H1 (cell line): Measurements from ENCODE around the gene CTNNA3. TPM values are rescaled to one million over a fixed set of nuclear protein-coding genes. Genes with fewer than 3 reads are reported as not detected.

Source experiments
- EP300 ChIP-seq, 2 experiments: IDR thresholded peaks; 1 replicate in 1 of 2; 2 replicates in 1 of 2; pipeline ENCODE4 v1.6.1; 2011 to 2012; ENCODE audit warnings: low read depth in 2 of 2, low read length in 2 of 2, mild to moderate bottlenecking in 2 of 2, borderline replicate concordance in 1 of 2, inconsistent platforms in 1 of 2, moderate library complexity in 1 of 2
- PHF8 ChIP-seq: fragments of 200-600 bp; sonication (generic); conservative IDR thresholded peaks from 2 replicates; pipeline ENCODE4 v1.7.1; 2012; ENCODE audit warnings: low read depth, mild to moderate bottlenecking, inconsistent platforms, low read length, moderate library complexity
- SP1 ChIP-seq: IDR thresholded peaks from 2 replicates; pipeline ENCODE4 v1.6.1; 2011; ENCODE audit warnings: low read depth, low read length
- SUZ12 ChIP-seq: fragments of 200-600 bp; sonication (generic); IDR thresholded peaks from 2 replicates; pipeline ENCODE4 v1.6.1; 2012; ENCODE audit warnings: mild to moderate bottlenecking, inconsistent platforms, low read length, moderate library complexity, mixed read lengths
- polyA plus RNA-seq, 7 experiments: library from polyadenylated mRNA; depleted of rRNA in 3 of 7; stranded (reverse) in 5 of 7; unstranded in 2 of 7; fragments of >200 nt in 5 of 7; fragments of 200-250 nt in 2 of 7; gene quantifications; 1 replicate in 5 of 7; 2 replicates in 1 of 7; 4 replicates in 1 of 7; pipeline versions ENCODE4 v1.2.1 to v1.2.3, GENCODE V29; 2011 to 2013; ENCODE audit warnings: missing spikeins in 2 of 7, mixed read lengths in 2 of 7
- total RNA-seq: library from RNA; stranded (reverse); fragmentation: NEBNext Ultra II Directional; extraction: Animal tissue kit (Norgen Biotek cat#: 25700); gene quantifications from 2 replicates; pipeline ENCODE4 v1.2.1, GENCODE V29; 2021

Gene CTNNA3
- total and polyA plus RNA-seq, 2 of the 8 experiments (the other 6 are each of a cell fraction or from before 2014, with no cell fraction given) = 1.3 to 1.5 TPM

DNA sequence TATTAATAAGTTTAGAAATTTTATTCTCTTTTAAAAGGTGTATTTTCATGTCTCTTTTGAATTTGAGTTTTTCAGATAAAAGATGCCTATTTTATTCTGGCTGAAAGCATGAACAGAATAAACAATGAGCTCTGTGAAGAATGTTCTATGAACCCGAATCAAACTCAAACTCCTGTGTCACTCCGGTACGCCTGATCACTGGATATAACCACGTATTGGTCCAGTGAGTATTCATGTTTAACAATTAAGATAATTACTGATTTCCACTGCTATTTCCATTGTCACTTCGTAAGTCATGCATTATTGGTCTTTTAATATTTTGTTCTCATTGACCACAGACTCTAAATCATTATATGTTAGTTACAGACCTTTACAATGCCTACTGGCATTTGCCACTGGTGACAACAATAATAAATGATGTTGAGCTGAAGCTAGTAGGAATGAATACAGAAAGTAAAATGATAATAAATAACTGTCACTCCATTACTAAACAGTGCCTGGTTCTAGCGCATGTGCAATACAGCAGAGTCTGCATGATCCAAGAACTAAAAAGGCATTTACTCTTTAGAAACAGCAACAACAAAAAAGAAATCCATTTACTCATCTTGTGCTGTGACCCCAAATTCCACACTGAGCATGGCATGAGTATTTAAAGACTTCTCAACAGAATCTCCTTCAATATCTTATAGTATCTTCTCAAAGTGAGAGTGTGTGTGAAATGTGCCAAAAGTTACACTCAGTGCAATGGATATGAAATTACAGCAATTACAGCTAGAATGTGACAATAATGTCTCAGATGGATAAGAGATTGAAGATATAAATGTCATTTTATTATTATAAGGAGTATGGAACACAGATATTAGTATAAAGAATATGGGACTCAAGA is 1597.2 kb downstream of the CTNNA3 start (continued):
- TF ChIP-seq PHF8 (no peak), SUZ12 (no peak), SP1 (no peak), EP300 (IDR thresholded peaks at IDR 0.05; ENCODE audit: borderline replicate concordance in 1 of 2, low read depth in 2 of 2, low read length in 2 of 2) (no peak)
